Lower lobe of right lung (tissue), 2 donors: ENCODE data around the gene FRRS1L. TPM values are rescaled to one million over a fixed set of nuclear protein-coding genes. Genes with fewer than 3 reads are reported as not detected.

Source experiments
- ATAC-seq, 2 donors: fragments of 200-7000 bp; cut with Tn5 transposase; one replicate each; pipeline ENCODE4 v1.9.1; 2020 to 2022; ENCODE audit warnings: mild to moderate bottlenecking in 2 of 2, moderate library complexity in 2 of 2
- DNase-seq: peaks from one replicate; pipeline ENCODE4 v3.0.0-alpha.2; 2020
- H3K27ac ChIP-seq: fragments of 200-600 bp; one replicate; pipeline ENCODE4 v1.8.0; 2022
- H3K27me3 ChIP-seq: fragments of 200-600 bp; one replicate; pipeline ENCODE4 v1.8.0; 2022; ENCODE audit warnings: low read depth
- H3K36me3 ChIP-seq: fragments of 200-600 bp; one replicate; pipeline ENCODE4 v1.8.0; 2022; ENCODE audit warnings: mild to moderate bottlenecking
- H3K4me1 ChIP-seq: fragments of 200-600 bp; one replicate; pipeline ENCODE4 v1.8.0; 2022
- H3K4me3 ChIP-seq: fragments of 200-600 bp; one replicate; pipeline ENCODE4 v1.8.0; 2022; ENCODE audit warnings: mild to moderate bottlenecking
- H3K9me3 ChIP-seq: fragments of 200-600 bp; one replicate; pipeline ENCODE4 v1.8.0; 2022
- CTCF ChIP-seq: fragments of 200-600 bp; IDR thresholded peaks from one replicate; pipeline ENCODE4 v1.8.0; 2022; ENCODE audit warnings: antibody characterized with exemption, mild to moderate bottlenecking
- intact Hi-C: fragments of 100-400 bp; cut with DNase I; formaldehyde crosslinking; loops from one replicate; pipeline ENCODE4 v1.11.0; 2022
- total RNA-seq: library from RNA; stranded (reverse); fragmentation: NEBNext Ultra II Directional; extraction: Animal tissue kit (Norgen Biotek cat#: 25700); gene quantifications from one replicate; pipeline ENCODE4 v1.2.1, GENCODE V29; 2021
- donor health status: DM: no; HTN: yes; CAD: no; lungs with severe emphysema.

The FRRS1L gene
- total RNA-seq, 1 donor from 2014 or later = 0.06 TPM

GRCh38 chr9:109164042-109164441, 3.0 kb downstream of the FRRS1L start:
- TF ChIP-seq CTCF = no peak
- Histone ChIP-seq H3K27ac (no peak overlapping the region), H3K4me3 (no peak overlapping the region), H3K36me3 (no peaks in the 10 kb centered on the region), H3K27me3 (peaks cover 30% of the 10 kb centered on the region), H3K4me1 (no peaks in the 10 kb centered on the region), H3K9me3 (no peaks in the 10 kb centered on the region)
- ATAC-seq = no peak
- DNase-seq = no peak
- intact Hi-C loops = no loop called here

GRCh38 chr9:109163194-109163593, 3.9 kb downstream of the FRRS1L start:
- Histone ChIP-seq H3K27me3 (peaks cover 26% of the 10 kb centered on the region), H3K27ac (no peak overlapping the region), H3K9me3 (no peaks in the 10 kb centered on the region), H3K4me1 (no peaks in the 10 kb centered on the region), H3K4me3 (no peak overlapping the region), H3K36me3 (no peaks in the 10 kb centered on the region)
- intact Hi-C loops = no loop called here
- no peak for TF ChIP-seq CTCF
- DNase-seq = no peak
- ATAC-seq = no peak

- ATAC-seq = no peak
- intact Hi-C loops = no loop called here
- Histone ChIP-seq H3K4me3 (no peak overlapping the region), H3K27ac (no peak overlapping the region), H3K4me1 (no peaks in the 10 kb centered on the region), H3K36me3 (no peaks in the 10 kb centered on the region), H3K27me3 (peaks cover 21% of the 10 kb centered on the region), H3K9me3 (no peaks in the 10 kb centered on the region)
- TF ChIP-seq CTCF = no peak
- no peak for DNase-seq
Measured at GRCh38 chr9:109162677-109163076, 4.4 kb downstream of the FRRS1L start.

GRCh38 chr9:109161471-109161870, 5.6 kb downstream of the FRRS1L start:
- H3K4me1 ChIP-seq = no peaks in the 10 kb centered on the region
- H3K27ac ChIP-seq = no peak overlapping the region
- no peaks in the 10 kb centered on the region for H3K36me3 ChIP-seq
- peaks cover 14% of the 10 kb centered on the region for H3K27me3 ChIP-seq
- no peaks in the 10 kb centered on the region for H3K9me3 ChIP-seq
- no peak for TF ChIP-seq CTCF
- intact Hi-C loops = no loop called here
- no peak for DNase-seq
- no peak overlapping the region for H3K4me3 ChIP-seq
- ATAC-seq = no peak

GRCh38 chr9:109159583-109159982, 7.5 kb downstream of the FRRS1L start:
- TF ChIP-seq CTCF = no peak
- no peak overlapping the region for H3K27ac ChIP-seq

GRCh38 chr9:109158651-109159050, 8.4 kb downstream of the FRRS1L start:
- intact Hi-C loops = no loop called here
- H3K4me1 ChIP-seq = no peaks in the 10 kb centered on the region
- DNase-seq (no peak), ATAC-seq (no peak)
- no peak for TF ChIP-seq CTCF
- no peaks in the 10 kb centered on the region for H3K27me3 ChIP-seq
- H3K4me3 ChIP-seq = no peak overlapping the region
- H3K36me3 ChIP-seq = no peaks in the 10 kb centered on the region
- H3K9me3 ChIP-seq = no peaks in the 10 kb centered on the region
- H3K27ac ChIP-seq = no peak overlapping the region

More at GRCh38 chr9:109159583-109159982, 7.5 kb downstream of the FRRS1L start:
- DNase-seq (no peak), ATAC-seq (no peak)
- Histone ChIP-seq H3K27me3 (no peaks in the 10 kb centered on the region), H3K4me1 (no peaks in the 10 kb centered on the region), H3K4me3 (no peak overlapping the region), H3K9me3 (no peaks in the 10 kb centered on the region), H3K36me3 (no peaks in the 10 kb centered on the region)
- intact Hi-C loops = no loop called here
